H9 (cell line): Measurements from ENCODE around the gene SPACA5. TPM values are rescaled to one million over a fixed set of nuclear protein-coding genes. Genes with fewer than 3 reads are reported as not detected.

Experiments used
- DNase-seq: peaks from one replicate; pipeline ENCODE4 v3.0.0-alpha.2; 2017
- H2AFZ ChIP-seq: one replicate; pipeline ENCODE4 v1.6.1; 2013; ENCODE audit warnings: mild to moderate bottlenecking, low read length, control low read depth, moderate library complexity
- H2AK5ac ChIP-seq: 2 replicates; pipeline ENCODE4 v1.6.1; 2013; ENCODE audit warnings: low read length, control low read depth, mixed read lengths; ENCODE audit not compliant: insufficient read length
- H2BK120ac ChIP-seq: one replicate; pipeline ENCODE4 v1.6.1; 2013; ENCODE audit warnings: low read depth, mild to moderate bottlenecking, low read length, control low read depth, inconsistent platforms; ENCODE audit not compliant: poor library complexity, severe bottlenecking
- H2BK12ac ChIP-seq: 2 replicates; pipeline ENCODE4 v1.6.1; 2013; ENCODE audit warnings: low read length, control low read depth, mixed read lengths, low read depth; ENCODE audit not compliant: insufficient read length
- H2BK15ac ChIP-seq: 2 replicates; pipeline ENCODE4 v1.6.1; 2013; ENCODE audit warnings: low read depth, low read length, control low read depth
- H2BK20ac ChIP-seq: one replicate; pipeline ENCODE4 v1.6.1; 2013; ENCODE audit warnings: low read depth, mild to moderate bottlenecking, low read length, control low read depth, inconsistent platforms; ENCODE audit not compliant: poor library complexity, severe bottlenecking
- H2BK5ac ChIP-seq: 2 replicates; pipeline ENCODE4 v1.6.1; 2013; ENCODE audit warnings: low read length, control low read depth, mixed read lengths; ENCODE audit not compliant: insufficient read length
- H3K14ac ChIP-seq: 2 replicates; pipeline ENCODE4 v1.6.1; 2013; ENCODE audit warnings: low read length, control low read depth; ENCODE audit not compliant: insufficient read depth
- H3K18ac ChIP-seq: 2 replicates; pipeline ENCODE4 v1.6.1; 2013; ENCODE audit warnings: low read depth, mild to moderate bottlenecking, mixed read lengths, low read length, control low read depth; ENCODE audit not compliant: insufficient read length
- H3K23ac ChIP-seq: 2 replicates; pipeline ENCODE4 v1.6.1; 2013; ENCODE audit warnings: low read length, control low read depth, mixed read lengths, low read depth; ENCODE audit not compliant: insufficient read length
- H3K23me2 ChIP-seq: 2 replicates; pipeline ENCODE4 v1.6.1; 2013; ENCODE audit warnings: low read depth, mild to moderate bottlenecking, mixed read lengths, low read length, control low read depth; ENCODE audit not compliant: insufficient read length, poor library complexity, severe bottlenecking
- H3K27ac ChIP-seq: 2 replicates; pipeline ENCODE4 v1.5.1; 2013; ENCODE audit warnings: low read length, control low read depth, mixed read lengths, low read depth; ENCODE audit not compliant: insufficient read length
- H3K27me3 ChIP-seq: 2 replicates; pipeline ENCODE4 v1.6.1; 2013; ENCODE audit warnings: low read length, control low read depth, inconsistent platforms; ENCODE audit not compliant: insufficient read depth
- H3K4ac ChIP-seq: 2 replicates; pipeline ENCODE4 v1.6.1; 2013; ENCODE audit warnings: low read depth, mild to moderate bottlenecking, control low read depth, inconsistent platforms, low read length, moderate library complexity
- H3K4me1 ChIP-seq: 2 replicates; pipeline ENCODE4 v1.6.1; 2013; ENCODE audit warnings: low read length, control low read depth, inconsistent platforms; ENCODE audit not compliant: insufficient read depth
- H3K4me2 ChIP-seq: 2 replicates; pipeline ENCODE4 v1.6.1; 2013; ENCODE audit warnings: low read length, control low read depth, mixed read lengths; ENCODE audit not compliant: insufficient read length, insufficient read depth
- H3K56ac ChIP-seq: 2 replicates; pipeline ENCODE4 v1.6.1; 2013; ENCODE audit warnings: low read depth, mild to moderate bottlenecking, mixed read lengths, low read length, control low read depth; ENCODE audit not compliant: insufficient read length
- H3K79me1 ChIP-seq: 2 replicates; pipeline ENCODE4 v1.6.1; 2013; ENCODE audit warnings: low read depth, mild to moderate bottlenecking, moderate library complexity, low read length, control low read depth, inconsistent platforms; ENCODE audit not compliant: insufficient read depth, poor library complexity, severe bottlenecking
- H3K79me2 ChIP-seq: 2 replicates; pipeline ENCODE4 v1.6.1; 2013; ENCODE audit warnings: low read length, control low read depth, inconsistent platforms; ENCODE audit not compliant: insufficient read depth
- H3K9ac ChIP-seq: 2 replicates; pipeline ENCODE4 v1.6.1; 2013; ENCODE audit warnings: low read length, control low read depth, mixed read lengths; ENCODE audit not compliant: insufficient read length; ENCODE audit errors: extremely low read depth
- H3K9me3 ChIP-seq: one replicate; pipeline ENCODE4 v1.6.1; 2013; ENCODE audit warnings: low read depth, low read length, inconsistent platforms; ENCODE audit not compliant: control insufficient read depth
- H3T11ph ChIP-seq: one replicate; pipeline ENCODE4 v1.6.1; 2013; ENCODE audit warnings: mild to moderate bottlenecking, low read length, control low read depth, inconsistent platforms
- H4K20me1 ChIP-seq: one replicate; pipeline ENCODE4 v1.6.1; 2013; ENCODE audit not compliant: control insufficient read depth, insufficient read length, insufficient read depth
- H4K5ac ChIP-seq: 2 replicates; pipeline ENCODE4 v1.6.1; 2013; ENCODE audit warnings: low read depth, mild to moderate bottlenecking, mixed read lengths, low read length, control low read depth; ENCODE audit not compliant: insufficient read length
- H4K8ac ChIP-seq: replicated peaks from 2 replicates; pipeline ENCODE4 v1.6.1; 2013; ENCODE audit warnings: low read length, control low read depth, mixed read lengths, low read depth; ENCODE audit not compliant: insufficient read length
- H4K91ac ChIP-seq: 2 replicates; pipeline ENCODE4 v1.6.1; 2013; ENCODE audit warnings: low read depth, mild to moderate bottlenecking, moderate library complexity, mixed read lengths, low read length, control low read depth; ENCODE audit not compliant: insufficient read length
- H3K27ac Mint-ChIP-seq, 3 experiments: 2 replicates in 2 of 3; 3 replicates in 1 of 3; pipeline ENCODE4 v1.8.0; 2020 to 2021; ENCODE audit warnings: mixed read lengths in 3 of 3, mild to moderate bottlenecking in 1 of 3, moderate library complexity in 1 of 3
- H3K27me3 Mint-ChIP-seq: 2 replicates; pipeline ENCODE4 v1.8.0; 2021; ENCODE audit warnings: low read depth, mild to moderate bottlenecking, moderate library complexity, mixed read lengths
- H3K36me3 Mint-ChIP-seq, 3 experiments: 2 replicates in 2 of 3; 3 replicates in 1 of 3; pipeline ENCODE4 v1.8.0; 2020 to 2021; ENCODE audit warnings: low read depth in 3 of 3, mixed read lengths in 3 of 3; ENCODE audit not compliant: insufficient read depth in 1 of 3
- H3K4me1 Mint-ChIP-seq, 2 experiments: 2 replicates each; pipeline ENCODE4 v1.8.0; 2020; ENCODE audit warnings: mixed read lengths in 2 of 2
- H3K4me3 Mint-ChIP-seq, 2 experiments: 2 replicates in 1 of 2; 3 replicates in 1 of 2; pipeline ENCODE4 v1.8.0; 2020 to 2021; ENCODE audit warnings: mild to moderate bottlenecking in 2 of 2, mixed read lengths in 2 of 2, moderate library complexity in 1 of 2
- H3K9me3 Mint-ChIP-seq, 2 experiments: 2 replicates in 1 of 2; 3 replicates in 1 of 2; pipeline ENCODE4 v1.8.0; 2020; ENCODE audit warnings: mild to moderate bottlenecking in 2 of 2, mixed read lengths in 2 of 2, moderate library complexity in 1 of 2
- WGBS: extraction: QIAGEN DNeasy Blood & Tissue Kit; methylation state at CpG from one replicate; pipeline ENCODE4 v1.1.7; 2013; ENCODE audit warnings: missing lambda C conversion rate, low lambda C conversion rate, mixed read lengths; ENCODE audit not compliant: insufficient read length; ENCODE audit errors: extremely low coverage; 5-methylcytosine and 5-hydroxymethylcytosine counted together
- total RNA-seq: library from RNA; stranded (reverse); gene quantifications from 2 replicates; pipeline ENCODE4 v1.2.1, GENCODE V29; 2021
- TF ChIP-seq, protein P1 (sequence below): fragments of 200-600 bp; sonication (generic); conservative IDR thresholded peaks from 3 replicates; pipeline ENCODE4 v1.8.0; 2021; ENCODE audit warnings: antibody characterized with exemption, mild to moderate bottlenecking

SPACA5 gene
- total RNA-seq, 1 experiment from 2014 or later = not detected

DNA sequence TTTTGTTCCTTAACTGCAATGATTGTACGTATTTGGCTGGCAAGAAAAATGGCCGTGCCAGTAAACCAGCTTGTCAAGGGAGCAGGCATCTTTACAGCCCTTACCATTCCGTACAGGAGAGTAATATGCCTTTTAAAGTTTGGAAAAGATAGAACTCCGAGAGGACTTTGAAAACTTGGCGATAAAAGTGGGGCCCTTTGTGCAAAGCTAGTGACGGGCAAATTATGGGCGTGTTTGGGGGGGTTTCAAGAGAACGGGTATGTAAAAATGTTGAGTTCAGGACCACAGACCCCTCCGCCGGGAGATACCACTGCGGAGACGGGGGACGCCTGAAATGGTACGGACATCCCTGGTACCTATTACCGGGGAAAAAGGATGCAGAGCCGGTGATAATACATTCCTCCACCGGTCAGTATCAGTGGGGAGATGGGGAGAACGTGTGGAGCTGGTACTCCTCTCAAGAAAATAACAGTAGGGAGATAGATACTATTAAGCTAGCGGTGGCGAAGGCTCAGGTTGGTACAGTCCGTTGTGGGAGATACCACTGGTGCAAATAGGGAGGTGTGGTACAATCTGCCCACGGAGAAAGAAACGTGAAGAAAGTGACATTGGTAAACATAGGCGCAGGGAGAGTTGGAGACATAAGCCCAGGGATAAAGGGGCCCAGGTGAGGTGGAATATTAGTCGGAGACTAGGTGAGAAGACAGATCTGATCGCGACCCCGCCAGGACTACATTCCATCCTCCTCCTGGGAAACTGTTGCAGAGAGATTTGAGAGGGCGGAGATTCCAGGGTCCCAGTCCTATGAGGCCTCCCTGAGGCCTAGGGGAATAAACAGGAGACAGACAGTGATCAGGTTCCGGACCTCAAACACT is 14.5 kb downstream of the SPACA5 start:
- peaks cover 0 to 5% (median 0%) of the 10 kb centered on the region in 3 experiments; a peak in 2 of 7 replicates for H3K36me3 Mint-ChIP-seq
- Histone ChIP-seq H4K5ac (peak overlapping the region; percentile 48), H3K9me3 (peaks cover 12% of the 10 kb centered on the region), H2BK5ac (peak overlapping the region; percentile 74), H4K91ac (no peak overlapping the region), H2AK5ac (no peak overlapping the region), H3K4ac (no peak overlapping the region), H2BK20ac (no peak overlapping the region), H4K20me1 (no peaks in the 10 kb centered on the region), H2AFZ (peak overlapping the region; percentile 90), H2BK120ac (no peak overlapping the region), H3K27me3 (no peaks in the 10 kb centered on the region), H3K18ac (peak overlapping the region; percentile 96), H2BK15ac (no peak overlapping the region), H2BK12ac (no peak overlapping the region), H3T11ph (no peak overlapping the region), H3K23ac (no peak overlapping the region), H3K9ac (peak overlapping the region; percentile 98), H3K79me2 (no peaks in the 10 kb centered on the region), H4K8ac (no peak overlapping the region), H3K4me2 (peak overlapping the region; percentile 51), H3K4me1 (no peaks in the 10 kb centered on the region), H3K56ac (no peak overlapping the region), H3K23me2 (no peaks in the 10 kb centered on the region), H3K27ac (peak overlapping the region; percentile 77), H3K79me1 (no peaks in the 10 kb centered on the region), H3K14ac (peak overlapping the region; percentile 91; the same call in 1 of the 2 replicates)
- peaks cover 48 to 56% of the 10 kb centered on the region in 2 experiments for H3K9me3 Mint-ChIP-seq
- TF ChIP-seq, protein P1, sequence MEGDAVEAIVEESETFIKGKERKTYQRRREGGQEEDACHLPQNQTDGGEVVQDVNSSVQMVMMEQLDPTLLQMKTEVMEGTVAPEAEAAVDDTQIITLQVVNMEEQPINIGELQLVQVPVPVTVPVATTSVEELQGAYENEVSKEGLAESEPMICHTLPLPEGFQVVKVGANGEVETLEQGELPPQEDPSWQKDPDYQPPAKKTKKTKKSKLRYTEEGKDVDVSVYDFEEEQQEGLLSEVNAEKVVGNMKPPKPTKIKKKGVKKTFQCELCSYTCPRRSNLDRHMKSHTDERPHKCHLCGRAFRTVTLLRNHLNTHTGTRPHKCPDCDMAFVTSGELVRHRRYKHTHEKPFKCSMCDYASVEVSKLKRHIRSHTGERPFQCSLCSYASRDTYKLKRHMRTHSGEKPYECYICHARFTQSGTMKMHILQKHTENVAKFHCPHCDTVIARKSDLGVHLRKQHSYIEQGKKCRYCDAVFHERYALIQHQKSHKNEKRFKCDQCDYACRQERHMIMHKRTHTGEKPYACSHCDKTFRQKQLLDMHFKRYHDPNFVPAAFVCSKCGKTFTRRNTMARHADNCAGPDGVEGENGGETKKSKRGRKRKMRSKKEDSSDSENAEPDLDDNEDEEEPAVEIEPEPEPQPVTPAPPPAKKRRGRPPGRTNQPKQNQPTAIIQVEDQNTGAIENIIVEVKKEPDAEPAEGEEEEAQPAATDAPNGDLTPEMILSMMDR = no peak
- no CpG with 5 or more reads among the region's 30 CpGs for WGBS
- H3K4me3 Mint-ChIP-seq = peak overlapping the region; percentile 85 to 91
- H3K27ac Mint-ChIP-seq = peak overlapping the region; percentile 99 to 100 (median 100)
- H3K27me3 Mint-ChIP-seq = no peaks in the 10 kb centered on the region
- DNase-seq = peak; percentile 69
- H3K4me1 Mint-ChIP-seq = peaks cover 2 to 4% of the 10 kb centered on the region in 2 experiments
